Endothelial cell of umbilical vein (primary cell): ENCODE measurements around the gene CD3G. TPM values are rescaled to one million over a fixed set of nuclear protein-coding genes. Genes with fewer than 3 reads are reported as not detected.

Experiments used
- BruUV-seq: library from RNA; stranded (reverse); fragments of 400-500 nt; replicated peaks from 2 replicates; lab custom pipeline; 2021; lab: Mats Ljungman, UMichigan
- CTCF ChIA-PET: fragments of 300-600, 350-600 bp; sonication (Branson Sonifier 250); formaldehyde crosslinking; loops from one replicate; lab custom pipeline; 2021; ENCODE audit warnings: antibody characterized with exemption, inconsistent platforms; lab: Charles Lee
- POLR2A ChIA-PET: fragments of 300-600, 350-600 bp; sonication (Branson Sonifier 250); formaldehyde crosslinking; loops from one replicate; lab custom pipeline; 2021; ENCODE audit warnings: antibody characterized with exemption, inconsistent platforms; lab: Charles Lee
- DNase-seq: peaks from one replicate; pipeline ENCODE4 v3.0.0-alpha.2; 2011; ENCODE audit warnings: low read depth, low spot score
- FAIRE-seq: peaks from 2 replicates; lab custom pipeline; 2011; peaks lifted over from hg19 to GRCh38; lab: Jason Lieb, UNC
- H2AFZ ChIP-seq: 2 replicates; pipeline ENCODE4 v1.6.0; 2012; ENCODE audit warnings: low read depth, low read length, control low read depth, inconsistent platforms
- H3K27ac ChIP-seq: 2 replicates; pipeline ENCODE4 v1.5.1; 2011; ENCODE audit warnings: low read depth, mild to moderate bottlenecking, control low read depth, low read length, moderate library complexity; ENCODE audit not compliant: insufficient read depth
- H3K27me3 ChIP-seq, 2 experiments: 2 replicates each; pipeline versions ENCODE4 v1.6.0 to v1.6.1; 2011; ENCODE audit warnings: low read length in 2 of 2, mixed read lengths in 1 of 2; ENCODE audit not compliant: control insufficient read depth in 2 of 2, insufficient read depth in 2 of 2
- H3K36me3 ChIP-seq, 2 experiments: 2 replicates in 1 of 2; 3 replicates in 1 of 2; pipeline ENCODE4 v1.5.1; 2011; ENCODE audit warnings: low read length in 2 of 2, mild to moderate bottlenecking in 1 of 2, moderate library complexity in 1 of 2; ENCODE audit not compliant: control insufficient read depth in 2 of 2, insufficient read depth in 2 of 2; ENCODE audit errors: extremely low read depth in 1 of 2
- H3K4me1 ChIP-seq: 3 replicates; pipeline ENCODE4 v1.5.1; 2011; ENCODE audit warnings: mild to moderate bottlenecking, low read length; ENCODE audit not compliant: control insufficient read depth, insufficient read depth; ENCODE audit errors: extremely low read depth
- H3K4me2 ChIP-seq: 2 replicates; pipeline ENCODE4 v1.6.1; 2011; ENCODE audit warnings: low read length, control low read depth, mixed read lengths; ENCODE audit not compliant: insufficient read depth
- H3K4me3 ChIP-seq, 3 experiments: fragments of 200-600 bp in 1 of 3; sonication (generic), shearing (Covaris generic) in 1 of 3; replicated peaks in 1 of 3; 2 replicates each; pipeline ENCODE4 v1.5.1; 2011 to 2016; ENCODE audit warnings: control low read depth in 3 of 3, low read length in 3 of 3, mild to moderate bottlenecking in 2 of 3, inconsistent platforms in 1 of 3, low read depth in 1 of 3, moderate library complexity in 1 of 3; ENCODE audit not compliant: insufficient read depth in 1 of 3
- H3K79me2 ChIP-seq: 2 replicates; pipeline ENCODE4 v1.6.0; 2012; ENCODE audit warnings: low read length, inconsistent platforms; ENCODE audit not compliant: control insufficient read depth, insufficient read depth
- H3K9ac ChIP-seq: replicated peaks from 2 replicates; pipeline ENCODE3; 2011; ENCODE audit warnings: low read length, control low read depth; ENCODE audit not compliant: insufficient read depth; ENCODE audit errors: extremely low read depth
- H3K9me1 ChIP-seq: replicated peaks from 3 replicates; pipeline ENCODE4 v1.6.0; 2011; ENCODE audit warnings: mild to moderate bottlenecking, low read length; ENCODE audit not compliant: control insufficient read depth, insufficient read depth; ENCODE audit errors: extremely low read depth
- H3K9me3 ChIP-seq: replicated peaks from 2 replicates; pipeline ENCODE4 v1.5.1; 2012; ENCODE audit warnings: low read length, inconsistent platforms; ENCODE audit not compliant: control insufficient read depth, insufficient read depth
- H4K20me1 ChIP-seq: replicated peaks from 2 replicates; pipeline ENCODE3; 2011; ENCODE audit warnings: mild to moderate bottlenecking, low read length; ENCODE audit not compliant: control insufficient read depth, insufficient read depth; ENCODE audit errors: extremely low read depth
- CTCF ChIP-seq, 2 donors: IDR thresholded peaks; 1 replicate in 1 of 2; 2 replicates in 1 of 2; pipeline ENCODE4 v1.5.1; 2011; ENCODE audit warnings: low read length in 2 of 2, mild to moderate bottlenecking in 2 of 2, moderate library complexity in 2 of 2, control low read depth in 1 of 2, inconsistent platforms in 1 of 2, low read depth in 1 of 2; ENCODE audit not compliant: insufficient read depth in 1 of 2; ENCODE audit errors: extremely low read depth in 1 of 2
- EZH2 ChIP-seq: IDR thresholded peaks from 2 replicates; pipeline ENCODE4 v1.6.1; 2012; ENCODE audit warnings: borderline replicate concordance, low read depth, mild to moderate bottlenecking, moderate library complexity, low read length, inconsistent platforms; ENCODE audit not compliant: severe bottlenecking
- FOS ChIP-seq: IDR thresholded peaks from 2 replicates; pipeline ENCODE4 v1.6.1; 2011; ENCODE audit warnings: mild to moderate bottlenecking, low read length, moderate library complexity, borderline replicate concordance; ENCODE audit not compliant: insufficient read depth
- GATA2 ChIP-seq: IDR thresholded peaks from 2 replicates; pipeline ENCODE4 v1.7.0; 2011; ENCODE audit warnings: low read depth, mild to moderate bottlenecking, moderate library complexity, mixed read lengths, low read length; ENCODE audit not compliant: insufficient read length, insufficient read depth
- MAX ChIP-seq: IDR thresholded peaks from 2 replicates; pipeline ENCODE4 v1.6.1; 2011; ENCODE audit not compliant: insufficient read depth, insufficient read length
- MYC ChIP-seq: IDR thresholded peaks from one replicate; pipeline ENCODE4 v1.6.1; 2011; ENCODE audit warnings: mild to moderate bottlenecking, low read depth, low read length
- POLR2AphosphoS5 ChIP-seq: IDR thresholded peaks from 2 replicates; pipeline ENCODE4 v1.6.1; 2012; ENCODE audit warnings: low read depth, mild to moderate bottlenecking, control low read depth, low read length, moderate library complexity; ENCODE audit not compliant: insufficient read depth
- dilution Hi-C: fragments of 300-500 bp; cut with MboI; formaldehyde crosslinking; loops from one replicate; pipeline ENCODE4 v1.15.0; 2019; ENCODE audit warnings: low sequenced_read_pairs; ENCODE audit not compliant: extremely low pct_ligation_motif_present
- intact Hi-C: fragments of 100-400 bp; cut with micrococcal nuclease; formaldehyde crosslinking; loops from one replicate; pipeline ENCODE4 v1.10.0; 2022
- polyA plus RNA-seq, 4 experiments: library from polyadenylated mRNA; depleted of rRNA in 3 of 4; stranded (reverse) in 3 of 4; unstranded in 1 of 4; fragments of >200 nt; gene quantifications; 2 replicates each; pipeline versions ENCODE4 v1.2.1 to v1.2.3, GENCODE V29; 2011 to 2012; ENCODE audit warnings: missing spikeins in 1 of 4
- total RNA-seq: library from RNA; stranded (reverse); gene quantifications from 2 replicates; pipeline ENCODE4 v1.2.3, GENCODE V29; 2021

Gene CD3G
- total and polyA plus RNA-seq, 2 donors (not counting 3 experiments of a cell fraction or from before 2014, with no cell fraction given) = not detected

GRCh38 chr11:118366287-118366686 lies 22.1 kb downstream of the CD3G start:
- intact Hi-C loops = no loop called here
- Histone ChIP-seq H2AFZ (no peak overlapping the region), H3K79me2 (peaks cover 14% of the 10 kb centered on the region), H3K4me1 (no peaks in the 10 kb centered on the region), H3K27ac (no peak overlapping the region), H4K20me1 (no peaks in the 10 kb centered on the region), H3K9me1 (no peaks in the 10 kb centered on the region), H3K4me3 (no peak overlapping the region), H3K9ac (no peak overlapping the region), H3K36me3 (peaks cover 9 to 14% of the 10 kb centered on the region in 2 experiments), H3K9me3 (no peaks in the 10 kb centered on the region), H3K27me3 (no peaks in the 10 kb centered on the region), H3K4me2 (no peak overlapping the region)
- dilution Hi-C loops = no loop called here
- ChIA-PET CTCF (interaction anchor here (1.0 to 1.2 kb wide), 2 partner anchors 12 to 71 kb away, joined by 3 read pairs; no protein-coding TSS in a partner anchor), POLR2A (no interaction called here)
- TF ChIP-seq EZH2 (no peak), MYC (no peak), MAX (no peak), POLR2AphosphoS5 (no peak), GATA2 (no peak), CTCF (IDR thresholded peaks at IDR 0.05; ENCODE audit: extremely low read depth in 1 of 2, insufficient read depth in 1 of 2, low read depth in 1 of 2, low read length in 2 of 2) (no peak), FOS (no peak)
- FAIRE-seq (no peak), DNase-seq (no peak)
- no TSS peak for BruUV-seq
